Hematopoietic multipotent progenitor cell treated with erythropoietin and hydrocortisone succinate and interleukin-3 and kit ligand, for 6 days (in vitro differentiated cells): ENCODE measurements around the gene MRTFB.

ENCODE experiments used
- DNase-seq: peaks from one replicate; pipeline ENCODE4 v3.0.0-alpha.2; 2015

The MRTFB gene

DNA sequence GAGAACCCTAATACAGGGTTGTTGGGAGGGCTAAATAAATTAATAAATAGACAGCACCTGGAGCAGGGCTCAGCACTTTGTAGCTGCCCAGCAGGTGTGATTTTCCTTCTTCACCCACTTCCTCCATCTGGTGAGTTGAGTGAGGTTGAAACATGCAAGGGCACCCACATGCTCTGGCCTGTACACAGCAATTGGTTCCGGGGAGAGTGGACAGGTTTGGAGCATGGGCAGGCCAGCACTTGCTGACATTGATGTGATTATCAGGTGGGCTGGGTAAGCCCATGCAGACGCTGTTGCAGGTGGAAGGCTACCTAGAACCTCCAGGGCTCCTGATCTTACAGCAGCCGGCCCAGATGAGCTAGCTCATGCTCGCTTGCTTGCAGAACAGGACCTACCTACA lies 1.3 kb upstream of the MRTFB start:
- no peak for DNase-seq

DNA sequence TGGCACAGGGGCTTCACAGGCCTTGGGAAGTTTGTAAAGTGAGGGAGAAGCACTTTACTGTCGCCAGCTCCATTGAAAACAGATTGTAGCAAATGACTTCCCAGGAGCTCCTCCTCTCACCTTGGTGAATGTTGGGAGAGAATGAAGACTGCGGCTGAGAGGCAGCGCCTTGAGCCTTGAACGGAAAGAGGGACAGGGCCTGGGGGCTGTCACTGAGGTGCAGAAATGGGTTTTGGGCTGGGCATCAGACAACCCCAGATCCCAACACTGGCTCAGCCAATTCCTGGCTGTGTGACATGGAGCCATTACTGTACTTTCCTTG lies 603 bp upstream of the MRTFB start:
- DNase-seq = no peak

DNA sequence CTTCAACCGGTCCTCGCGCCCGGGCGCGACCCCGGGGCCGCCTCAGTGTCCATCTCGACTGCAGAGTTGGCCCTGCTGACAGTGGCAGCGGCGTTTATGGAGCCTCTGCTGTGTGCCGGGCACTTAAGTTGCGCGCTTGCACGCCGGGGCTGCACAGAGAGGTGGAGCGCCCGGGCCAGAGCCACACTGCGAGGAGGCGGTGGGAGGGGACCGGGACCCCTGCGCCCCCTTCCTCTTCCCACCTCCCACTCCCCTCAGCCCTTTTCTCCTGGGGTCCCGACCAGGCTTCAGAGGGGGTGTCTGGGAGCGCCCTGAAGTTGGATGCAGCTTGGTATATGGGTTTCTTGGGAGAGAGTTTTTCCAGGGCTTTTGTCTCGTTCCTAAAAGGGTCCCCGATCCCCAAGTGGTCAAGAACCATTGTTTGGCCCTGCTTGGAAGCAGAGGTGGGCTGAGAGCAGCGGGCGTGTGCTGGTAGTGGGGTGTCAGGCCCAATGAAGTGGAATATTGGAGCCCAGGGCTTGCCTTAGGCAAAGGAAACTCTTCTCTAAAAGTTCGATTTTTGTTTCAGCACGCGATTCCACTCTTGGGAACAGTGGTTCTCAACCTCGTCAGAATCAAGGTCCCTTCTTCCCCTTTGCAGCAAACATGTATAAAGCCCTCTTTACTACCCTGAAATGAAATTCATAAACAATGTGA lies 605 bp downstream of the MRTFB start:
- peak; percentile 36 for DNase-seq

DNA sequence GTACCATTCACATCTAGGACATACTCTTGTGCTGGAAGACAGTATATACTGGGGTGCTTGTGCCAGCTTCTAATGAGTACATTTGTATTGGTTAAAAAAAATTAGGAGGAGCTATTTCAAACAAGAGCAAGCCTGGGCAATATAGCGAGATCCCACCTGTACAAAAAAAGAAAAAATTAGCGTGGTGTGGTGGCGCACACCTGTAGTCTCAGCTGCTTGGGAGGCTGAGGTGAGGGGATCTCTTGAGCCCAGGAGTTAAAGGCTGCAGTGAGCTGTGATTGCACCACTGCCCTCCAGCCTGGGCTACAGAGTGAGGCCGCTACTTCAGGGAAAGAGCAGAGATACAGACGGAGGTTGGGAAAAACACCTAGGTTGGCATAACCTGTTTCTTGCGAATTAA lies 1.2 kb downstream of the MRTFB start:
- no peak for DNase-seq

DNA sequence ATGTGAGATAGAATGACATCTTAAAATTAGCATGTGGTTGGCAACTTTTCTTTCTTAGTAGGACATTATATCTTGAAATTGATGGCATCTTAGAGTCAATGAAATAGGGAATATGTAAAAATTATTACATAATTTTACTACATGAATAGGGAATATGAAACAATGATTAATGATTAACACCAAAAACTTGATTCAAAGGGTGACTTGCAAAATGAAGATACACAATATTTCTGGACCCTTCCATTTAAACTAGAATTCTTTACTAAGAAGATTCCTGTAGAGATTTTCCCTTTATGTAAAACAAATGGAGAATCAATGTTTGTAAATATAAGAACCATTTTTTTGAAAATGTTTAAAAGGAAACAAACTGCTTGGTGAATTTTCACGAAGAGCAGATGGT lies 3.4 kb downstream of the MRTFB start:
- DNase-seq = no peak

DNA sequence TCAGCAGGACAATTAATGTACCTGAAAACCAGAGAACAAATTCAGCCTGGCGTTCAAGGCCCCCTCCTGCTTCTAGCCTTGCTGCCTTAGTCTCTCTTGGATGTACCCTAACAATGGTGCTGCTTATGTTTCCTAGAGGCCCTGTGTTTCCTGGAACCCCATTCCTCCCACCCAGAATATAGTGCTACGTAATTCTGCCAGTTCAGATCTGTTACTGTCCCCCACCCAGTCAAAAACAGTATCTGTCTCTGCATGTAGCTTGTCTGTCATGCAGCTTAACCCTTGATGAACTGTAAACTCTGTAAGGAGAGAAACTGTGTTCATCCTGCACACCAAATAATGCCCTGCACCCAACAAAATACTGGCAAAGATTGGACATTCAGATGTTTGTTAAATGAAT lies 6.8 kb downstream of the MRTFB start:
- DNase-seq = peak; percentile 48

DNA sequence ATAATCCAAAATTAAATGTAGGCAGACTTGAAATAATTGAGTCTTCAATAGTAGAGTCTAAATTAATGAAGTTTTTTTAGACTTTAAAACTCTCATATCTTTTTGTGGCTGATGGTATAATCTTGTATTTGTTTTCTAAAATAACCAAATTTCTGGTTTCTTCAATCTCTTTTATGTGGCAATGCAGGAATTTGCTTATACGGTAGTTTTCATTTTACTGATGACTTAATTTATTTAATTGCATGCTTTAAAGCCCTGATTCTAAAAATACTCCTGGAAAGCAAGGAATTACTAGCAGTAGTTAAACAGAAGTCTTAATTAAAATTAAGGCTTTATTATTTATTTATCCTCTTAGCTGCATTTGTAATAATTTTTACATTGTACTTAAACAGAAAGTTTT lies 15.4 kb downstream of the MRTFB start:
- DNase-seq = no peak

DNA sequence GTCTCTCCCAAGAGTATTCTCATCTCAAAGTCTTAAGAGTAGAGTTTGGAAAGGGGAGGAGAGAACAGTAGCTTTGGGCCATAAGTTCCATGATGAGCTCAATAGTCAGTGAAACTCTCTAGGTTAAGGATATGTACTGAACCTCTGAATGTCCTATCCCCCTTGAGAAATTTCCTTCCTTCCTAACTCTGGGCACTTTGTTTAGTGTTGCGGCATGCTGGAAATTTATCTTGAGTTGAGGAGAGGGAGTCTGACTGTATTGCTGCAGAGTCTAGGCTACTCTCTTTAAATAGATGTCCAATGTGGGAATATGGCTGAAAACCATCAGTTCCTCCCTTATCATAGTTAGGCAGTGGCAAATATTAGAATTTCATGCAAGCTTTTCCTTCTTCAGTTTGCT lies 16.1 kb downstream of the MRTFB start:
- DNase-seq = no peak

DNA sequence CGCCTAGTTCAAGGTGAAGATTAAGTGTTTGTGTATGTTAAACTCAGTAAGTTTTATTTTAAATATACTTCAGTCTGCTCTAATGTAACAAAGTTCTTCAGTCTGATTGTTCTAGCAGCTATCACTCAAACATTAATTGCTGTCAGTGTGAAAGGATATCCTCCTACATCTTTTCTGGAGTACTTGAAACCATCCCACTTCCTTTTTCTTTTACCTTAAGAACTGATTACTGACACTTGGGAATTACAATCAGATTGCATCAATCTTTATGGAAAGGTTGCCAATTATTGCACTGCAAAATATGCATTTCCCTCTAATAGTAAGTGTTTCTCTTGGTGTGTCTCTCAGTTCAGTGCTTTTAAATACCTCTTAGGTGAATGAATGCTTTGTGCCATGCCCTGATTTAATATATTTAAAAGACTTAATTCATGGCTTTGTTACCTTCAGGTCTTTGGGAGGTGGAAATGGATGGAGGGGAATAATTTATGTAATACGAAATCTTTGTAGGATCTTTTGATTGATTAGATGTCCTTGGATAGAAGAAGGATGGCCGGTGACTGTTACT lies 16.6 kb downstream of the MRTFB start:
- no peak for DNase-seq

DNA sequence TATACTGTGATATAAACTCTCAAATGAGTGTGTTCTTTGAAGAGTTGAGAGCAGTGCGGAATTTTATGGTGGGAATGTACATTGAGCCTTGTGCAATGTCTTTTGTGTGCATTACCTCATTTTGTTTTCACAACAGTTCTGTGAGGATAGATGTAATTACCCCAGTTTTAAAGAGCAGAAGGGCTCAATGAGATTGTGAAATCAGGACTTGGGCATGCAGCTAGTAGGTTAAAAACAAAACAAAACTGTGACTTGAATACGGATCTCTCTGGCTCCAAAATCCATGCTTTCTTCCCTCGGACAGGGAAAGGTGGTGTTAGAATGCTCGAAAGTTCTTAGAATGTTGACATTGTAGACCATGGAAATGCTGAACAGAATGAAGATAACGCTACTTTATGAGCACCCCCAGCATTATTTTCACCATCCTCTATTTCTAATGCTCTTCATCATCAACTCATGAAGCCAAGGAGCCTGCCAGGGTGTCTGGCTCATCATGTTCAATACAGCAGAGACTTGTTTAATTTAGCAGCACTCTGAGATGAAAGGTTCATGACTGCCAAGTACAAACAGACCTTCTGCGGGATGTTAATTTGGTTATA lies 17.1 kb downstream of the MRTFB start:
- no peak for DNase-seq

DNA sequence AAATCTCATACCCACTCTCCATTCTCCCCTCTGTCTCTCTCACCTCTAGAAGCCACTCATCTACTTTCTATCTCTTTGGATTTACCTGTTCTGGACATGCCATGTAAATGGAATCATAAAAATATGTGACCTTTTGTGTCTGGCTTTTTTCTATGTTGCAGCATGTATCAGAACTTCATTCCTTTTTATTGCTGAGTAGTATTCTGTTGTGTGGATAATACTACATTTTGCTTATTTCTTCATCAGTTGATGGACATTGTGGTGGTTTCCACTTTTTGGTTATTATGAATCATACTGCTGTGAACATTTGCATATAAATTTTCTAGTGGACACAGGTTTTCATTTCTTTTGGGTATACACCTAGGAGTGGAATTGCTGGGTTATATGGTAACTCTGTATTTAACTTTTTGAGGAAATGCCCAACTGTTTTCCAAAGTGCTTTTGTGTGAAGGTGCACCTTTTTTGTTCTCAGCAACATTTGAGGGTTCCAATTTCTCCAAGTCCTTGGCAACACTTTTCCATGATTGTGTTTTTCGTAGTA lies 18.2 kb downstream of the MRTFB start:
- DNase-seq = no peak

DNA sequence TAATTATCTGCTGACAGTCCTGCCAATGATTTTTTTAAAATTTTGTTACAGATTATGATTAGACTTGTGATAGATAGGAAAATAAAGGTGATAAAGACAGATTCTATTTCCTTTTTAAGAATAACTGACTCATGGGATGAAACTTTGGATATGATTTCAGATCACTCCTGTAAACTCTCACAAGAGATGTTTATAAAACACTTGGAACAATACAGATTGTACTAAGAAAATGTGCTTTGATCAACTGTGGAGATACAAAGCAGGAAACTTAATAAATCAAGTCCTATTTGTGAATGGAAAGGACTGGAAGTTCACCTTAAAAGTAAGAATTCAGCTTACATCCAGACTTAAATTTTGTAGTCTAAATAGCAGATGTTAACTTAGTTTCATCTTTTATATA lies 21.4 kb downstream of the MRTFB start:
- DNase-seq = no peak

DNA sequence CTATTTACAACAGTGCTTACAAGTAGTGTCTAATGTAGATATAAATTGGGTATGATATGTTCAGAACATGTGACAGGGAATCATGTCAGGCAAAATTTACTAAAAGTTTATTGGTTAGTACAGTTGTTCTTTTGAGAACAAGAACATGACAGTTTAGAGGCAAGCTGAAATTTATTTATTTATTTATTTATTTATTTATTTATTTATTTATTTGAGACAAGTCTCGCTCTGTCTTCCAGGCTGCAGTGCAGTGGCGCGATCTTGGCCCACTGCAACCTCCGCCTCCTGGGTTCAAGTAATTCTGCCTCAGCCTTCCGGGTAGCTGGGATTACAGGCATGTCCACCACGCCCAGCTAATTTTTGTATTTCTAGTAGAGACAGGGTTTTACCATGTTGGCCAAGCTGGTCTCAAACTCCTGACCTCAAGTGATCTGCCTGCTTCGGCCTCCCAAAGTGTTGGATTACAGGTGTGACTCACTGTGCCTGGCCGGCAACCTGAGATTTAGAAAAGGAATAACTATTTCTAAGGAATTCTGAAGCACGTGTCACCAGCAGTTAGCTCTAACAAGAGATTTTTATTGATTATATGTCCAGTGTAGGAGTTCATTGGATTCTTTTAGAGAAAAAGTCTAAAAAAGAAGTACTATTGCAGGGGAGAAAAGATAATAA lies 24.9 kb downstream of the MRTFB start:
- no peak for DNase-seq

DNA sequence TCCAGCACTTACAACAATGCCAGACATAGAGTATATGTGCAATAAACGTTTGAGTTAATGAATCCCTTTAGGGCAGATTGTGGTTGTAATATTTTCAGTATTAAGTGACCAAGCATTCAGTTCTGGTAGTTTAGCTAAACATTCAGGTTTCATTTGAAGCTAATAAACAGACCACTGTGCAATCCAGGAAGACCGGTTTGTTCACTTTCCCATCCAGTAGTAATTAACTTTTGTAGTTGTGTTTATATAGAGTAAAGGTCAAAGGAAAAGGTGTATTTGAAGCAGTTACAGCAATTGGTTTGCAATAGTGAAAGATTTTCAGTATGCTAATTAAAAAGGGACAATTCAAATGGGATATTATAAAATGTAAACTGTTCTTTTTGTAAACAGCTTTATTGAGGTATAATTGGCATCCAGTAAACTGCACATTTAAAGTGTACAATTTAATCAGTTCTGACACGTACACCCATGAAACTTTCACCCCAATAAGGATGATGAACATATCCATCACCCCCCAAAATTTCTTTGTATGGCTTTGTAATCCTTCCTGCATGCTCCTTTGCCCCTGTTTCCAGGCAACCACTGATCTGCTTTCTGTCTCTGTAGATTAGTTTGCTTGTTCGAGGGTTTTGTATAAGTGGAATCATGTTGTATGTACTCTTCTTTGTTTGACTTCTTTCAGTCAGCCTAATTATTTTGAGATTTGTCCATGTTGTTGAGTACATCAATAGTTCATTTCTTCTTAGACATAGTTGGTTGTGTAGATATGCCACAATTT lies 26.3 kb downstream of the MRTFB start:
- no peak for DNase-seq

DNA sequence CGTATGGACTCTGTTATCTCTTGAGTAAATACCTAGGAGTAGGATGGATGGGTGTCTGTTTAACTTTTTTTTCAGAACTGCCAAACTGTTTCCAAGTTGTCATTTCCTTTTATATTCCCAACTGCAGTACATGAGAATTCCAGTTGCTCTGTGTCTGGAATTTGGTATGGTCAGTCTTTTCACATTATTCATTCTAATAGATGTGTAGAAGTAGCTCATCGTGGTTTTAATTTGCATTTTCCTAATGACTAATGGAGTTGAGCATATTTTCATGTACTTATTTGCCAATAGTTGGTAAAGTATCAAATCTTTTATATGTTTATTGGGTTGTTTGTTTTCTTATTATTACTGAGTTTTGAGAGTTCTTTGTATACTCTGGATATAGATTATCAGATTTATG lies 27.0 kb downstream of the MRTFB start:
- no peak for DNase-seq

DNA sequence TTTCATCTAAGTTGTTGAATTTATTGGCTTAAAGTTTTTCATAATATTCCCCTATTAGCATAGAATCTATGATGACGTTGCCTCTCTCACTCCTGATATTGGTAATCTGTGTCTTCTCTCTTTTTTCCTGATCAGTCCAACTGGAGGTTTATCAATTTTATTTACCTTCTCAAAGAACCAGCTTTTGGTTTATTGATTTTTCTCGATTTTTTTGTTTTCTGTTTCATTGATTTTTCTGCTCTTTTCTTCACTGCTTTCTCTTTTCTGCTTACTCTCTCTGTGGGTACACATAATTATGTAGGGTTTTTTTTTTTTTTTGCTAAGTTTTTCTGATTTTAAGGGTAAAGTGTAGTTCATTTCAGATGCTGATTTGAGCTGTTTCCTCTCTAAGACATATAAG lies 29.7 kb downstream of the MRTFB start:
- no peak for DNase-seq

DNA sequence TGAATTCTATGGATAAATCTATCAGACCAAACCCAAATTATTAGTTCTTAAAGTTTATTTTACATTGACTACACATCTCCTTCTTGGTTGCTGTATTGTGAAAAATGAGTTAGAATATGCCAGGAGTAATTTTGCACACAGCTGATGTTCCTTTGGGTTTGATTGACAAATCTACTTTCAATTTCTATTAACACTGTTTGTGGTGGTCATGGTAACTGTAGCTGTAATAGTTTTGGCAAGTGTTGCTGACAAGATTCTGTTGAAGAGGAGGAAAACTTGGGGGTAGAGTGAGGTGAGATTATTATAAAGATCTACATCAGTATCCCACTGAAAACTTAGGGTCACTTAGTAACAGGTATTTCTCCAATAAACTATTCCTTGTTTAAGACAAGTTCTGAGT lies 30.3 kb downstream of the MRTFB start:
- no peak for DNase-seq

DNA sequence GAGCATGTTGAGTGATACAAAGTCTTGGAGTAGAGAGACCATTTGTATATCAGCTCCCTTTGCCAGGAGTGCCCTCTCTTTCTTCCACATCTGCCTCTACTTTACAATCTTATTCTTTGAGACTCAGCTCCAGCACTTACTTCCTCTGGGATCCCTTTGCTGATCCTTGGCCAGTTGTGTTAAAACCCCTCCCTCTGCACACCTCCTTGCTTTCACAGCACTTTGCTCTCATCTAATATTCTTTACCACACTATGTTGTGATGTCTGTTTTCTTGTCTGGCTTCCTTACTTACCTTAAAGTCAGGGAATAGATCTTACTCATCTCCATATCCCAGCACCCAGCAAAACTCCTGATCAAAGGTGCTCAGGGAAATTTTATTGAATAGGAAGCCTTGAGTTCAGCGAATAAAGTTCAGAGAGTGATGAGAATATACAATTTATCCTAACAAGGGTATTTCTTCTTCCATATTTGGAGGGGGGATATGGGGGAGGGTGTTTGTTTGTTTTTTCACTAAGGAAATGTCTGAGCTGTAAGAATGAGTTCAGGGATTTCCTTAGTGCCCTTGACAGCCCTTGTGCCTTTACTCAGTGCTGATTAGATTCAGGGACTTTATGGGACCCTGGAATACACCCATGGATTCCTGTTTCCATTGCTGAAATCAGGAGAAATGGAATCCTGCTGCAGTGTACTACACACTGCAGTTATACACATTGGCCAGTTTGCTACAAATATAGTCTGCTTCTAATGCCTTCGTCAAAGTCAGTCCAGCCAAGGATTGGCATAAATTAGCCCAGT lies 32.0 kb downstream of the MRTFB start:
- DNase-seq = no peak

DNA sequence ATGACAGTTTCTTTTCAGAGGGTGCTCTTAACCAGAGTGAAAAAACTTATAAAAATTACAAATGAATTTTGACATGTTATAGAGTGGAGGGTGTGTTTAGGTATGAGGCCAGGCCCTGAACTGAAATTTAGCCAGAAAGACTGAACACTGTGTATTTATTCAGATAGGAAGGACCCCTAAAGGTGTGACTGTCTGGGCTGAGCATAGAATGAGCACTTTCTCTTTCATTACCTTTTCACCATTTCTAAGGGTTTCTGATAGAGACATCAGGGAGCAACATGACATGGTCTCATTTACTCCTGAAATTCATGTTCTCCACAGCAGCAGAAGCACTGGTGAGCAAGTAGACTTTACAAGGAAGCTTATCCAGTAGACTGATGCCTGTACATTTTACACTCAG lies 32.9 kb downstream of the MRTFB start:
- DNase-seq = no peak

DNA sequence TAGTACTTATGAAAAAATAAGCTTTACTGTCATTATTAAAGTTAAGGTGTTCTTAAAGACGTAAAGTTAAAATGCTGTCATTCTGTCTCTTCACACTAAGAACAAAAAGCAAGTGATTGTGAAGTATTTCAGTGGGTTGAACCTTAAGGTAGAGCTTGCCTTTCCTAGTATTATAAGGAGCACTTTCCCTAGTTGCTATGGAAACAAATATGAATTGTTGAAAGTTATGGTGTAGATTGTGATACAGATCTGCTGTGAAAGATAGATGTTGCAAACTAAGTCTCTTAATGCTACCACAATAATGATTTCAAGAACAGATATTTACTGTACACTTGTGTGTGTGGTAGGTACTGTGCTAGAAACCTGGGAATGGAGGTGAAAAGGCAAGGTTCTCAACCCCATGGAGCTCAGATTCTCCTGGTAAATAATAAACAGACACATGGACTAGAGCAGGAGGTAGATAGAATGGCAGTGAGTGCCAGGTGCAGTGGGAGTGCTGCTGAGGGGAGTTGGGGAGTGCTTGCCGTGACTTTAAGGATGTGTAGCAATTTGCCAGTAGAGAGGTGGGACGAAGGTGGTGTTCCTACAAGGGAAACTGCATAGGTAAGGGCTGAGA lies 34.7 kb downstream of the MRTFB start:
- peak; percentile 12 for DNase-seq

DNA sequence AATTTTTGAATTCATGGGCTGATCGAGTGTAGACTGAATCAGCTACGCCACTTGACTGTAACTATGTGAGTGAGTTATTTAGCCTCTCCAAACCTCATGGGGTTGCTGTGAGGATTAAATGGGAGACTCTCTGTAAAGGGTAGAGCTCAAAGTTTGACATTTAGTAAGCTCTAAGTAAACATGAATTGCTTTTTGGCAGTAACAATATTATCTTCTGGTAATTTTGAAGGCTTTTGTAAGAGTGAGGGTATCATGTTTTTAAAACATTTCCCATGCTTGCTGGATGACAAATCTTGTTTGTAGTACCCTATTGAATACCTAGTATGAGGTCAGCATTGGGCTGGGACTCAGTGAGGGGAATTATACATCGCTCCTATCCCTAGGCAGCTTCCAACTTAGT lies 35.3 kb downstream of the MRTFB start:
- no peak for DNase-seq

DNA sequence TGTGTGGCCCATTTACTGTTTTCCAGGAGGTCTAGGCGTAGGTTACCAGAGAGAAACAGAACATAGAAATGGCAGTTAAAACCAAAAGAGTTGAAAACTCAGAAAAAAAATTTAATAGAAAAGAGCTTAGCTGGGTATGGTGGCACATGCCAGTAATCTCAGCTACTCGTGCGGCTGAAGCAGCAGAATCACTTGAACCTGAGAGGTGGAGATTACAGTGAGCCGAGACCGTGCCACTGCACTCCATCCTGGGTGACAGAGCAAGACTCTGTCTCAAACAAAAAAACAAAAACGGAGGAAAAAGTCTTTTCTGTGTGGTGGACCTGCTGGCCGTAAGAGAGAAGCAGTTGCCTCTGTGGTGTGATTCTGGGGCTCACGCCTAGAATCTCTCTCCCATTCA lies 35.8 kb downstream of the MRTFB start:
- no peak for DNase-seq
